HepG2 (cell line): ENCODE data around the gene BET1L.

Source experiments
- BHLHE40 ChIP-seq: IDR thresholded peaks from 2 replicates; pipeline ENCODE4 v1.6.1; 2011; ENCODE audit warnings: low read length, improper control_type of control experiment
- ELF4 ChIP-seq: sonication (generic); formaldehyde crosslinking; IDR thresholded peaks from 2 replicates; pipeline ENCODE4 v1.5.0; 2020; ENCODE audit warnings: missing genetic modification reagents, mild to moderate bottlenecking, moderate library complexity, borderline replicate concordance
- KLF16 ChIP-seq, 2 experiments: sonication (generic) in 1 of 2; formaldehyde crosslinking in 1 of 2; IDR thresholded peaks; 2 replicates each; pipeline versions ENCODE4 v1.6.1 to v1.8.0; 2016 to 2023; ENCODE audit warnings: missing genetic modification reagents in 2 of 2, missing compliant biosample characterization in 1 of 2
- NAIF1 ChIP-seq: sonication (generic); formaldehyde crosslinking; IDR thresholded peaks from 2 replicates; pipeline ENCODE4 v1.5.0; 2020; ENCODE audit warnings: mild to moderate bottlenecking, missing genetic modification reagents, borderline replicate concordance
- SMARCC2 ChIP-seq: fragments of 450-650 bp; IDR thresholded peaks from 2 replicates; pipeline ENCODE4 v1.6.1; 2017; ENCODE audit warnings: antibody characterized with exemption, mild to moderate bottlenecking
- SNAPC4 ChIP-seq: sonication (generic); formaldehyde crosslinking; IDR thresholded peaks from 2 replicates; pipeline ENCODE4 v1.4.0; 2020; ENCODE audit warnings: mild to moderate bottlenecking, missing genetic modification reagents
- ZBTB21 ChIP-seq: sonication (generic); formaldehyde crosslinking; IDR thresholded peaks from 2 replicates; pipeline ENCODE4 v1.4.0; 2020; ENCODE audit warnings: missing genetic modification reagents
- ZNF121 ChIP-seq: sonication (generic); formaldehyde crosslinking; IDR thresholded peaks from 2 replicates; pipeline ENCODE4 v1.5.0; 2020; ENCODE audit warnings: mild to moderate bottlenecking, missing genetic modification reagents
- TF ChIP-seq, protein P1 (sequence below): IDR thresholded peaks from 2 replicates; pipeline ENCODE4 v1.6.1; 2016; ENCODE audit warnings: missing compliant biosample characterization, missing genetic modification reagents, borderline replicate concordance
- TF ChIP-seq, protein P2 (sequence below): sonication (generic); formaldehyde crosslinking; IDR thresholded peaks from 2 replicates; pipeline ENCODE4 v1.5.0; 2020; ENCODE audit warnings: mild to moderate bottlenecking, missing genetic modification reagents, moderate library complexity

- TF ChIP-seq, protein P1, sequence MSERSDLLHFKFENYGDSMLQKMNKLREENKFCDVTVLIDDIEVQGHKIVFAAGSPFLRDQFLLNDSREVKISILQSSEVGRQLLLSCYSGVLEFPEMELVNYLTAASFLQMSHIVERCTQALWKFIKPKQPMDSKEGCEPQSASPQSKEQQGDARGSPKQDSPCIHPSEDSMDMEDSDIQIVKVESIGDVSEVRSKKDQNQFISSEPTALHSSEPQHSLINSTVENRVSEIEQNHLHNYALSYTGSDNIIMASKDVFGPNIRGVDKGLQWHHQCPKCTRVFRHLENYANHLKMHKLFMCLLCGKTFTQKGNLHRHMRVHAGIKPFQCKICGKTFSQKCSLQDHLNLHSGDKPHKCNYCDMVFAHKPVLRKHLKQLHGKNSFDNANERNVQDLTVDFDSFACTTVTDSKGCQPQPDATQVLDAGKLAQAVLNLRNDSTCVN (CRISPR knock-in tag), result no peak
- no peak for TF ChIP-seq ZBTB21 (CRISPR knock-in tag)
- TF ChIP-seq, protein P2, sequence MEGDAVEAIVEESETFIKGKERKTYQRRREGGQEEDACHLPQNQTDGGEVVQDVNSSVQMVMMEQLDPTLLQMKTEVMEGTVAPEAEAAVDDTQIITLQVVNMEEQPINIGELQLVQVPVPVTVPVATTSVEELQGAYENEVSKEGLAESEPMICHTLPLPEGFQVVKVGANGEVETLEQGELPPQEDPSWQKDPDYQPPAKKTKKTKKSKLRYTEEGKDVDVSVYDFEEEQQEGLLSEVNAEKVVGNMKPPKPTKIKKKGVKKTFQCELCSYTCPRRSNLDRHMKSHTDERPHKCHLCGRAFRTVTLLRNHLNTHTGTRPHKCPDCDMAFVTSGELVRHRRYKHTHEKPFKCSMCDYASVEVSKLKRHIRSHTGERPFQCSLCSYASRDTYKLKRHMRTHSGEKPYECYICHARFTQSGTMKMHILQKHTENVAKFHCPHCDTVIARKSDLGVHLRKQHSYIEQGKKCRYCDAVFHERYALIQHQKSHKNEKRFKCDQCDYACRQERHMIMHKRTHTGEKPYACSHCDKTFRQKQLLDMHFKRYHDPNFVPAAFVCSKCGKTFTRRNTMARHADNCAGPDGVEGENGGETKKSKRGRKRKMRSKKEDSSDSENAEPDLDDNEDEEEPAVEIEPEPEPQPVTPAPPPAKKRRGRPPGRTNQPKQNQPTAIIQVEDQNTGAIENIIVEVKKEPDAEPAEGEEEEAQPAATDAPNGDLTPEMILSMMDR, result no peak
- no peak for TF ChIP-seq SNAPC4 (CRISPR knock-in tag)
- no peak for TF ChIP-seq ZNF121 (CRISPR knock-in tag)
- TF ChIP-seq ELF4 (CRISPR knock-in tag), result no peak
- no peak for TF ChIP-seq SMARCC2
- no peak for TF ChIP-seq BHLHE40
- no peak for TF ChIP-seq NAIF1
- TF ChIP-seq KLF16 (CRISPR knock-in tag; IDR thresholded peaks at IDR 0.05), result no peak
These were observed 20.7 kb upstream of the BET1L start for GRCh38 chr11:227824-228379.
